ENCODE results near the gene OSBPL3.

- TF ChIP-seq POLR2A (IDR thresholded peaks at IDR 0.05; ENCODE audit: low read depth, low read length) (no peak), POLR2AphosphoS5 (IDR thresholded peaks at IDR 0.05; ENCODE audit: low read depth, low read length) (no peak)
These were observed 48.1 kb downstream of the OSBPL3 start for GRCh38 chr7:24931844-24932243.
